Neuronal stem cell (in vitro differentiated cells): ENCODE results near the gene SLC13A2.

ENCODE experiments used
- DNase-seq: peaks from one replicate; pipeline ENCODE4 v3.0.0-alpha.2; 2013; ENCODE audit warnings: low spot score
- H2AFZ ChIP-seq: one replicate; pipeline ENCODE4 v1.6.1; 2013; ENCODE audit warnings: mild to moderate bottlenecking, low read length, inconsistent platforms
- H2AK5ac ChIP-seq: 2 replicates; pipeline ENCODE4 v1.6.1; 2013; ENCODE audit warnings: low read depth, mild to moderate bottlenecking, inconsistent platforms, low read length, moderate library complexity, mixed read lengths
- H2BK120ac ChIP-seq: 2 replicates; pipeline ENCODE4 v1.6.1; 2013; ENCODE audit warnings: low read depth, mild to moderate bottlenecking, inconsistent platforms, low read length, moderate library complexity, mixed read lengths
- H2BK12ac ChIP-seq: one replicate; pipeline ENCODE4 v1.6.1; 2013; ENCODE audit warnings: low read length, inconsistent platforms
- H2BK15ac ChIP-seq: 2 replicates; pipeline ENCODE4 v1.6.1; 2013; ENCODE audit warnings: mild to moderate bottlenecking, low read length, inconsistent platforms, mixed read lengths
- H2BK5ac ChIP-seq: one replicate; pipeline ENCODE4 v1.6.1; 2013; ENCODE audit warnings: inconsistent platforms, mild to moderate bottlenecking, low read length, moderate library complexity
- H3K14ac ChIP-seq: one replicate; pipeline ENCODE4 v1.6.1; 2013; ENCODE audit warnings: low read length, inconsistent platforms
- H3K18ac ChIP-seq: 2 replicates; pipeline ENCODE4 v1.6.1; 2013; ENCODE audit warnings: low read length, inconsistent platforms
- H3K23ac ChIP-seq: 2 replicates; pipeline ENCODE4 v1.6.1; 2013; ENCODE audit warnings: low read depth, mild to moderate bottlenecking, mixed read lengths, low read length, inconsistent platforms; ENCODE audit not compliant: poor library complexity
- H3K27ac ChIP-seq: replicated peaks from 3 replicates; pipeline ENCODE4 v1.5.1; 2013; ENCODE audit warnings: low read length, inconsistent platforms
- H3K27me3 ChIP-seq, 3 experiments: 2 replicates each; pipeline ENCODE4 v1.6.1; 2013; ENCODE audit warnings: low read length in 3 of 3, mild to moderate bottlenecking in 2 of 3, inconsistent platforms in 1 of 3, low read depth in 1 of 3, mixed read lengths in 1 of 3, moderate library complexity in 1 of 3; ENCODE audit not compliant: control insufficient read depth in 3 of 3, insufficient read depth in 3 of 3
- H3K36me3 ChIP-seq, 2 donors: replicated peaks in 1 of 2; 2 replicates each; pipeline ENCODE4 v1.6.1; 2013; ENCODE audit warnings: low read length in 2 of 2; ENCODE audit not compliant: control insufficient read depth in 2 of 2, insufficient read depth in 2 of 2
- H3K4ac ChIP-seq: 2 replicates; pipeline ENCODE4 v1.6.1; 2013; ENCODE audit warnings: inconsistent platforms, mild to moderate bottlenecking, low read length, moderate library complexity
- H3K4me1 ChIP-seq, 2 donors: 1 replicate in 1 of 2; 2 replicates in 1 of 2; pipeline ENCODE4 v1.6.1; 2013; ENCODE audit warnings: low read length in 2 of 2, low read depth in 1 of 2; ENCODE audit not compliant: control insufficient read depth in 2 of 2, insufficient read depth in 1 of 2
- H3K4me2 ChIP-seq: one replicate; pipeline ENCODE4 v1.6.1; 2013; ENCODE audit warnings: mild to moderate bottlenecking, low read length, inconsistent platforms; ENCODE audit not compliant: insufficient read depth, poor library complexity, severe bottlenecking
- H3K4me3 ChIP-seq, 2 donors: 2 replicates each; pipeline ENCODE4 v1.5.1; 2013; ENCODE audit warnings: low read length in 2 of 2, mild to moderate bottlenecking in 2 of 2, inconsistent platforms in 1 of 2, moderate library complexity in 1 of 2
- H3K79me1 ChIP-seq: one replicate; pipeline ENCODE4 v1.6.1; 2013; ENCODE audit warnings: low read depth, mild to moderate bottlenecking, inconsistent platforms, low read length, moderate library complexity
- H3K9ac ChIP-seq: one replicate; pipeline ENCODE4 v1.6.1; 2013; ENCODE audit warnings: mild to moderate bottlenecking, low read depth, low read length, inconsistent platforms; ENCODE audit not compliant: poor library complexity
- H3K9me3 ChIP-seq, 2 donors: replicated peaks in 1 of 2; 2 replicates each; pipeline versions ENCODE3 to v1.6.1; 2013; ENCODE audit warnings: low read length in 2 of 2, mild to moderate bottlenecking in 2 of 2, inconsistent platforms in 1 of 2, low read depth in 1 of 2, mixed read lengths in 1 of 2, moderate library complexity in 1 of 2; ENCODE audit not compliant: control insufficient read depth in 2 of 2, insufficient read depth in 1 of 2
- H4K8ac ChIP-seq: one replicate; pipeline ENCODE4 v1.6.1; 2013; ENCODE audit warnings: low read depth, mild to moderate bottlenecking, inconsistent platforms, low read length, moderate library complexity
- H4K91ac ChIP-seq: one replicate; pipeline ENCODE4 v1.6.1; 2013; ENCODE audit warnings: low read length, low read depth, mild to moderate bottlenecking, inconsistent platforms; ENCODE audit not compliant: poor library complexity
- WGBS, 2 donors: extraction: QIAGEN DNeasy Blood & Tissue Kit; methylation state at CpG; one replicate each; pipeline ENCODE4 v1.1.7; 2013; ENCODE audit warnings: missing lambda C conversion rate in 2 of 2, mixed read lengths in 1 of 2; ENCODE audit not compliant: insufficient read length in 2 of 2, insufficient replicate concordance in 1 of 2; ENCODE audit errors: extremely low coverage in 2 of 2; 5-methylcytosine and 5-hydroxymethylcytosine counted together

Gene SLC13A2

GRCh38 chr17:28541439-28541838, 68.0 kb downstream of the SLC13A2 start:
- Histone ChIP-seq H3K9me3 (no peaks in the 10 kb centered on the region), H3K4ac (no peak overlapping the region), H3K79me1 (no peaks in the 10 kb centered on the region), H3K14ac (no peak overlapping the region), H2AK5ac (no peak overlapping the region), H2BK120ac (no peak overlapping the region), H3K27me3 (peaks cover 0 to 19% (median 0%) of the 10 kb centered on the region in 3 experiments), H3K36me3 (peaks cover 0 to 7% of the 10 kb centered on the region in 2 donors), H4K91ac (no peak overlapping the region), H3K4me1 (peaks cover 4 to 8% of the 10 kb centered on the region in 2 donors), H3K4me3 (no peak overlapping the region), H2BK5ac (no peak overlapping the region), H3K23ac (no peak overlapping the region), H3K4me2 (no peak overlapping the region), H3K18ac (no peak overlapping the region), H2AFZ (no peak overlapping the region), H4K8ac (no peak overlapping the region), H2BK12ac (no peak overlapping the region), H2BK15ac (no peak overlapping the region), H3K9ac (no peak overlapping the region), H3K27ac (no peak overlapping the region)
- DNase-seq: no peak
- WGBS, 2 donors: no CpG with 5 or more reads among the region's 4 CpGs

- Histone ChIP-seq H3K79me1 (no peaks in the 10 kb centered on the region), H3K27me3 (no peaks in the 10 kb centered on the region), H3K4ac (no peak overlapping the region), H2BK12ac (no peak overlapping the region), H3K9me3 (no peaks in the 10 kb centered on the region), H2BK5ac (no peak overlapping the region), H3K9ac (no peak overlapping the region), H2BK15ac (no peak overlapping the region), H2AFZ (no peak overlapping the region), H3K4me2 (no peak overlapping the region), H4K8ac (no peak overlapping the region), H3K23ac (no peak overlapping the region), H3K14ac (no peak overlapping the region), H3K4me1 (peaks cover 4 to 12% of the 10 kb centered on the region in 2 donors), H2AK5ac (no peak overlapping the region), H3K4me3 (no peak overlapping the region), H2BK120ac (no peak overlapping the region), H3K27ac (no peak overlapping the region), H4K91ac (no peak overlapping the region), H3K18ac (peak overlapping the region; percentile 49), H3K36me3 (peaks cover 5 to 23% of the 10 kb centered on the region in 2 donors)
- DNase-seq: no peak
- WGBS, 2 donors: no CpG with 5 or more reads among the region's 4 CpGs
Observed at GRCh38 chr17:28544402-28545140, 71.1 kb downstream of the SLC13A2 start.

DNA sequence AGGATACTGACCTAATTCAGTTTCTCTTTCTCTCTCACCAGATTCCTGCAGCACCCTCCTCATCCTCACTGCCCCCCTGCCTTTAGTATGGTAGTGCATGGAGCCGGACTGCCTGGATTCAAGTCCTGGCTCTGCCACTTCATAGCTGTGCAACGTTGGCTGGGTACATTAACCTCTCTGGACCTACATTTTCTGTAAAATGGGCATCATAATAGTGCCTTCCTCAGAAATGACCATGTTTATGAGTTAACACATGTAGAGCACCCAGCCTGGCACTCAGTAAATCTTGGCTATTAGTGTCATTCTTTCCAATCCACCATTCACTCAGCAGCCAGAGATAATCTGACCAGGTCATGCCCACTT, 71.7 kb downstream of the SLC13A2 start:
- Histone ChIP-seq H2AK5ac (no peak overlapping the region), H3K36me3 (peaks cover 5 to 23% of the 10 kb centered on the region in 2 donors), H3K4me3 (no peak overlapping the region), H3K9ac (no peak overlapping the region), H3K23ac (no peak overlapping the region), H3K4me2 (no peak overlapping the region), H4K8ac (no peak overlapping the region), H3K14ac (no peak overlapping the region), H3K4ac (no peak overlapping the region), H2BK120ac (no peak overlapping the region), H2BK12ac (no peak overlapping the region), H3K27me3 (no peaks in the 10 kb centered on the region), H3K9me3 (no peaks in the 10 kb centered on the region), H2BK15ac (no peak overlapping the region), H2BK5ac (no peak overlapping the region), H3K27ac (no peak overlapping the region), H3K18ac (no peak overlapping the region), H3K79me1 (no peaks in the 10 kb centered on the region), H4K91ac (no peak overlapping the region), H2AFZ (no peak overlapping the region), H3K4me1 (peaks cover 4 to 15% of the 10 kb centered on the region in 2 donors)
- no CpG with 5 or more reads among the region's 2 CpGs for WGBS, 2 donors
- DNase-seq: no peak

- no peak overlapping the region for H2AK5ac ChIP-seq
- no peaks in the 10 kb centered on the region for H3K9me3 ChIP-seq
- peaks cover 5 to 23% of the 10 kb centered on the region in 2 donors for H3K36me3 ChIP-seq
- no peaks in the 10 kb centered on the region for H3K79me1 ChIP-seq
- no peak overlapping the region for H4K91ac ChIP-seq
- H4K8ac ChIP-seq: no peak overlapping the region
- no peak overlapping the region for H2AFZ ChIP-seq
- H2BK5ac ChIP-seq: no peak overlapping the region
- no peak overlapping the region for H2BK15ac ChIP-seq
- no peak overlapping the region for H3K4ac ChIP-seq
- H3K23ac ChIP-seq: peak overlapping the region; percentile 46
- no peak overlapping the region for H3K18ac ChIP-seq
- no peak overlapping the region for H3K4me3 ChIP-seq
- H3K4me1 ChIP-seq: peaks cover 4 to 17% of the 10 kb centered on the region in 2 donors
- H3K27ac ChIP-seq: no peak overlapping the region
- no peak overlapping the region for H3K9ac ChIP-seq
- H3K4me2 ChIP-seq: no peak overlapping the region
- no peaks in the 10 kb centered on the region for H3K27me3 ChIP-seq
- no peak overlapping the region for H2BK120ac ChIP-seq
- no peak for DNase-seq
- no peak overlapping the region for H3K14ac ChIP-seq
- WGBS, 2 donors: no CpG with 5 or more reads among the region's 6 CpGs
- H2BK12ac ChIP-seq: no peak overlapping the region
Observed at GRCh38 chr17:28545787-28546415, 72.5 kb downstream of the SLC13A2 start.
